ENCODE results near the gene AEN.
A peak's percentile ranks its signal among the peaks of the same experiment; 100 is the strongest.

The AEN gene

GRCh38 chr15:88655103-88655553, 34.0 kb downstream of the AEN start:
- DNase-seq (ENCODE audit: low read depth): no peak
- H3K4me3 ChIP-seq (ENCODE audit: low read length): no peak overlapping the region
- no peak for TF ChIP-seq CTCF (conservative IDR thresholded peaks at IDR 0.05; ENCODE audit: low read length)

- H3K4me3 ChIP-seq (ENCODE audit: low read length): no peak overlapping the region
- no peak for DNase-seq (ENCODE audit: low read depth)
- TF ChIP-seq CTCF (conservative IDR thresholded peaks at IDR 0.05; ENCODE audit: low read length): no peak
Measured at GRCh38 chr15:88655800-88656488, 34.8 kb downstream of the AEN start.

- TF ChIP-seq CTCF (conservative IDR thresholded peaks at IDR 0.05; ENCODE audit: low read length): no peak
- H3K4me3 ChIP-seq (ENCODE audit: low read length): no peak overlapping the region
- DNase-seq (ENCODE audit: low read depth): no peak
Measured at GRCh38 chr15:88656760-88657221, 35.7 kb downstream of the AEN start.

- H3K4me3 ChIP-seq (ENCODE audit: low read length): no peak overlapping the region
- peak; percentile 57 for DNase-seq (ENCODE audit: low read depth)
- TF ChIP-seq CTCF (conservative IDR thresholded peaks at IDR 0.05; ENCODE audit: low read length): peak; percentile 92
Measured at GRCh38 chr15:88657326-88658069, 36.4 kb downstream of the AEN start.

- TF ChIP-seq CTCF (conservative IDR thresholded peaks at IDR 0.05; ENCODE audit: low read length): no peak
- DNase-seq (ENCODE audit: low read depth): no peak
Measured at GRCh38 chr15:88658070-88658965, 37.2 kb downstream of the AEN start.

GRCh38 chr15:88658972-88659931, 38.1 kb downstream of the AEN start:
- no peak overlapping the region for H3K4me3 ChIP-seq (ENCODE audit: low read length)
- TF ChIP-seq CTCF (conservative IDR thresholded peaks at IDR 0.05; ENCODE audit: low read length): no peak
- peak; percentile 60 for DNase-seq (ENCODE audit: low read depth)

More at GRCh38 chr15:88658070-88658965, 37.2 kb downstream of the AEN start:
- no peak overlapping the region for H3K4me3 ChIP-seq (ENCODE audit: low read length)
